GM18870 (cell line): ENCODE data around the gene LINS1.

ENCODE experiments used
- ATAC-seq: cut with Tn5 transposase; IDR thresholded peaks from one replicate; pipeline ENCODE4 v1.9.1; 2021; ENCODE audit warnings: moderate library complexity; ENCODE audit not compliant: unreplicated experiment

The LINS1 gene

GRCh38 chr15:100560323-100560722 lies 41.7 kb downstream of the LINS1 start:
- ATAC-seq: no peak

- ATAC-seq: no peak
Measured at GRCh38 chr15:100559330-100559729, 42.7 kb downstream of the LINS1 start.

- no peak for ATAC-seq
Measured at GRCh38 chr15:100558771-100559254, 43.2 kb downstream of the LINS1 start.

GRCh38 chr15:100553468-100553867 lies 48.5 kb downstream of the LINS1 start:
- ATAC-seq: no peak

- no peak for ATAC-seq
Measured at GRCh38 chr15:100547961-100548360, 54.0 kb downstream of the LINS1 start.

- ATAC-seq: no peak
Measured at GRCh38 chr15:100544946-100545345, 57.0 kb downstream of the LINS1 start.

- no peak for ATAC-seq
Measured at GRCh38 chr15:100544338-100544841, 57.6 kb downstream of the LINS1 start.

GRCh38 chr15:100542290-100542689 lies 59.7 kb downstream of the LINS1 start:
- ATAC-seq: no peak

GRCh38 chr15:100537331-100537730 lies 64.7 kb downstream of the LINS1 start:
- ATAC-seq: no peak

GRCh38 chr15:100536733-100537132 lies 65.3 kb downstream of the LINS1 start:
- ATAC-seq: no peak

- no peak for ATAC-seq
Measured at GRCh38 chr15:100533886-100534285, 68.1 kb downstream of the LINS1 start.

- ATAC-seq: no peak
Measured at GRCh38 chr15:100531823-100532327, 70.1 kb downstream of the LINS1 start.

- ATAC-seq: no peak
Measured at GRCh38 chr15:100531204-100531603, 70.8 kb downstream of the LINS1 start.

GRCh38 chr15:100529556-100529955 lies 72.4 kb downstream of the LINS1 start:
- ATAC-seq: no peak

- ATAC-seq: no peak
Measured at GRCh38 chr15:100528833-100529428, 73.1 kb downstream of the LINS1 start, which contains the start of gene CERS3. TSS of gene CERS3 (minus strand) at chr15:100528950. CDS start at chr15:100501849, 27,101 bp downstream.

GRCh38 chr15:100526027-100526481 lies 75.9 kb downstream of the LINS1 start:
- no peak for ATAC-seq

- no peak for ATAC-seq
Measured at GRCh38 chr15:100525436-100525835, 76.5 kb downstream of the LINS1 start.

- ATAC-seq: no peak
Measured at GRCh38 chr15:100524326-100524725, 77.7 kb downstream of the LINS1 start.

GRCh38 chr15:100521907-100522306 lies 80.1 kb downstream of the LINS1 start:
- no peak for ATAC-seq

GRCh38 chr15:100520132-100520921 lies 81.7 kb downstream of the LINS1 start:
- ATAC-seq: no peak

- ATAC-seq: no peak
Measured at GRCh38 chr15:100517846-100518245, 84.1 kb downstream of the LINS1 start.
